Fibroblast of the aortic adventitia (primary cell): ENCODE results near the gene TJAP1. TPM values are rescaled to one million over a fixed set of nuclear protein-coding genes. Genes with fewer than 3 reads are reported as not detected.

Experiments
- DNase-seq: peaks from one replicate; pipeline ENCODE4 v3.0.0-alpha.2; 2010; ENCODE audit warnings: low read depth
- H3K4me3 ChIP-seq: 2 replicates; pipeline ENCODE4 v1.5.1; 2011; ENCODE audit warnings: low read depth, mild to moderate bottlenecking, control low read depth, low read length, moderate library complexity
- CTCF ChIP-seq: IDR thresholded peaks from 2 replicates; pipeline ENCODE4 v1.5.1; 2011; ENCODE audit warnings: mild to moderate bottlenecking, low read length, control low read depth, inconsistent platforms; ENCODE audit not compliant: insufficient read depth
- total RNA-seq: library from RNA; depleted of rRNA; stranded (reverse); fragments of >200 nt; gene quantifications from 2 replicates; pipeline ENCODE4 v1.2.3, GENCODE V29; 2012; ENCODE audit warnings: low replicate concordance

TJAP1 gene
- total RNA-seq, 1 donor: 14.2 TPM

GRCh38 chr6:43434001-43434840 is 43.1 kb upstream of the TJAP1 start:
- TF ChIP-seq CTCF: no peak
- no peak for DNase-seq
- H3K4me3 ChIP-seq: no peak overlapping the region

GRCh38 chr6:43434943-43435342 is 42.4 kb upstream of the TJAP1 start:
- H3K4me3 ChIP-seq: no peak overlapping the region
- no peak for TF ChIP-seq CTCF
- no peak for DNase-seq

- no peak overlapping the region for H3K4me3 ChIP-seq
- DNase-seq: peak; percentile 4
- no peak for TF ChIP-seq CTCF
Observed at GRCh38 chr6:43435682-43436437, 41.5 kb upstream of the TJAP1 start.

GRCh38 chr6:43436577-43437282 is 40.6 kb upstream of the TJAP1 start:
- DNase-seq: peak; percentile 95
- no peak for TF ChIP-seq CTCF
- no peak overlapping the region for H3K4me3 ChIP-seq

- H3K4me3 ChIP-seq: no peak overlapping the region
- no peak for TF ChIP-seq CTCF
- no peak for DNase-seq
Observed at GRCh38 chr6:43437700-43438099, 39.7 kb upstream of the TJAP1 start.

GRCh38 chr6:43442935-43443334 is 34.4 kb upstream of the TJAP1 start:
- no peak for DNase-seq
- no peak for TF ChIP-seq CTCF
- H3K4me3 ChIP-seq: no peak overlapping the region
